HG03354 (cell line): ENCODE results near the gene NEGR1.
"Not testable (repeated sequence)": the region's sequence is repeated elsewhere in the genome, so short reads cannot be mapped to it uniquely, and the experiment has no call there.

Experiments used
- ATAC-seq: cut with Tn5 transposase; IDR thresholded peaks from one replicate; pipeline ENCODE4 v1.9.1; 2021; ENCODE audit warnings: mild to moderate bottlenecking; ENCODE audit not compliant: unreplicated experiment, poor library complexity, severe bottlenecking

The NEGR1 gene

DNA sequence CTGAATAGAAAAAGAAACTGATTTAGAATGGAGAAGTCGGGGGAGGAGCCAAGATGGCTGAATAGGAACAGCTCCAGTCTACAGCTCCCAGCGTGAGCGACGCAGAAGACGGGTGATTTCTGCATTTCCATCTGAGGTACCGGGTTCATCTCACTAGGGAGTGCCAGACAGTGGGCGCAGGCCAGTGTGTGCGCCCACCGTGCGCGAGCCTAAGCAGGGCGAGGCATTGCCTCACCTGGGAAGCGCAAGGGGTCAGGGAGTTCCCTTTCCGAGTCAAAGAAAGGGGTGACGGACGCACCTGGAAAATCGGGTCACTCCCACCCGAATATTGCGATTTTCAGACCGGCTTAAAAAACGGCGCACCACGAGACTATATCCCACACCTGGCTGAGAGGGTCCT is 394.2 kb downstream of the NEGR1 start:
- ATAC-seq = not testable (repeated sequence)

DNA sequence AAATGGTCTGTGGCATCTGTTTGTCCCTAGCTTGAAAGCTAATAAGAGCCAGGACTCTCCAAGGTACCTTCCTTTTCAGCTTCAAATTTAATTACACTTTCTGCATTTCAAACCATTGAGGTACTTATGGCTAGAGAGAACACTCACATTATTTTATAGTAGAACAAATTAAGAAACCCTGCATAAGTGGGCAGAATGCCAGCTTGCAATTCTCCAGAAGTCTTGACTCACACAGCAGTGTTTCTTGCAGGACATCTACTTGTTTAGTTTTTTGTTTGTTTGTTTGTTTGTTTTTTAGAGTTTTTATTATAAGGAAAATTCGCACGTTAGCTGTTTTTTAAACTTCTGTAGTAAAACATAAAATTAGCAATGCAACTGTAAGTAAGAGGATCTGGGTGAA is 397.2 kb downstream of the NEGR1 start:
- no peak for ATAC-seq

DNA sequence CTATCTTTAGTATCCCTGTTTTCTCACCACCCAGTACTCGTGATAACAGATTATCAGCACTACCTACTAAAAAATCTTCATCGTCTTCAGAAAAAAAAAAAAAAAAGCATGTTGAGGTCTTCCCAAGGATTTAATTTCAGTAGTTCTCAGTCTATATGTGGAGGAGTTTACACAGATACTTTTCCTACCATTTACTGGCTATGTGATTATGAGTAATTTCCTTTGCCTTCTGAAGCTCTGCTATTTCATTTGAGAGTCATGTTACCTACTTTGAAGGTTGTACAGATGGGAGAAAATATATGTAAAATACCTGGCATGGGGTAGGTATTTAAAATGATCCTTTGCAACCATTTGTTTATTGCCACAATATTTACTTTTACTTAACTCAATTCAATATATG is 399.7 kb downstream of the NEGR1 start:
- ATAC-seq = no peak

DNA sequence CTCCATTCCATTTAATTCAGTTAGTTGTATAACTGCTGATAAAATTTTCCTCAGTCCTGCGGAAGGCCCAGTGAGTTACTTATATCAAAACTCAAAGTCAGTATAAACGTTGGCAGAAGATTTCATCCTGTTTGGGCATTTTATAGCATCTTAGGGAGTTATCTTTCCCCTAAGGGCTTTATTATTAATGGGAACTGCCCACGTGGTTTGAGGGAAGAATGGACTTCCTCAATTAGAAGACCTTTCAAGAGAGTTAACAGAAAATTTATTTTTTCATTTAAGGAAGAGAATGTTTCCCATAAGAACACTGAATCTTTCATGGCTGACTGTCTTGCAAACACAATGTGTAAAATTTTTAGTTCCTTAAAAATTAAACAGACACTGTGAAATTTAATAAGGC is 400.1 kb downstream of the NEGR1 start:
- ATAC-seq = no peak

DNA sequence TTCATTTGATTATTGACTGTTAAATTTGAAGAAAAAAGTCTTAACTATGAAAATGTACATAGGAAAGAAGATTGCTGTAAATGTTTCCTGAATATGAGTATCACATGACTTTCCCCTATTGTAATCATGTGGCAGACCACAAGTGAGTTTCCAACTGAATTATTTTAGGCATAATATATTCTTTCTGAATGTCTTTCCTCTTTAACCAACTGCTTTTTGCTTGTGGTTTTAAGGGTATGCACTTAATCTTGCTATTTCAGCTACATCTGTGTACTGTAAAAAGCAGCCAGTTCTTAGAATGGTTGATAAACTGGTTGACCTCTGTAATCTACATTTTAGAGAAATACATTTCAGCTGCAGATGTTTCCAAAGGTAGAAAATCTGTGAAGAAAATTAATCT is 400.7 kb downstream of the NEGR1 start:
- no peak for ATAC-seq

DNA sequence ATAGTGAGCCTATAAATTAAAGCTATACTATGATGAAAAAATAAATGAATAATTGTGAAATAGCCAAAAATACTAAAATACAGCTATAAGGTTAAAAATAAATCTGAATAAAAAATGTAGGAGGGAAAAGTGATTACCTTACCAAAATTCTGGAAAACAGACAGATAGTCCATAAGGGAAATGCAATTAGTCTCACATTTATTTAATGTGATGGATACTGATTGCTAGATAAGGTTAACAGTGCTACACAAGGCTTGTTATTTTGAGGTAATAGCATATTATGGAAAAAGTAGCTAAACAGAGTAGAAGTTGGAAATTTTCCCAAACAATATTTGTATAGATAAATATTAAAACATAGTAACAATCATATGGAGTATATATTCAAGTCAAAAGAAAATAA is 413.0 kb downstream of the NEGR1 start:
- ATAC-seq = no peak

DNA sequence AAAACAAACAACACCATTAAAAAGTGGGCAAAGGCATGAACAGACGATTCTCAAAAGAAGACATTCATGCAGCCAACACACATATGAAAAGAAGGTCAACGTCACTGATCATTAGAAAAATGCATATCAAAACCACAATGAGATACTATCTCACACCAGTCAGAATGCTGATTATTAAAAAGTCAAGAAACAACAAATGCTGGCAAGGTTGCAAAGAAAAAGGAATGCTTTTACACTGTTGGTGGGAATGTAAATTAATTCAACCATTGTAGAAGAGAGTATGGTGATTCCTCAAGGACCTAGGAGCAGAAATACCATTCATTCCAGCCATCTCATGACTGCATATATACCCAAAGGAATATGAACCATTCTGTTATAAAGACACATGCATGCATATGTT is 419.6 kb downstream of the NEGR1 start:
- no peak for ATAC-seq

DNA sequence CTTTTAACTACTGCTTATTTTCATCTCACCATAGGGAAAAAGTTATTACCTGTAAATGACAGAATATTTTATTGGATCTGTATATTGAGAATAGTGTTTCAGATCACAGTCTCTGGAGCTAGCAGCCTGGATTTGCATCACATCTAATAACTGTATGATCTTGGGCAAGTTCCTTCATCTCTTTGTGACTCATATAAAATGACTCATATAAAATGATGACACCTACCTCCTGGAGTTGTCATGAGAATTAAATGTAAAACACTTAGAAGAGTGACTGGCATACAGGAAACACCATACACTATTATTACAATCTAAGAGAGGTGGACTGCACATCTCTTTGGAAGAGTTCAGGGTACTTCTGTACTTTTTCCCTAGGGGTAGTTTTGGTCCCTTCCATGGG is 421.3 kb downstream of the NEGR1 start:
- no peak for ATAC-seq

DNA sequence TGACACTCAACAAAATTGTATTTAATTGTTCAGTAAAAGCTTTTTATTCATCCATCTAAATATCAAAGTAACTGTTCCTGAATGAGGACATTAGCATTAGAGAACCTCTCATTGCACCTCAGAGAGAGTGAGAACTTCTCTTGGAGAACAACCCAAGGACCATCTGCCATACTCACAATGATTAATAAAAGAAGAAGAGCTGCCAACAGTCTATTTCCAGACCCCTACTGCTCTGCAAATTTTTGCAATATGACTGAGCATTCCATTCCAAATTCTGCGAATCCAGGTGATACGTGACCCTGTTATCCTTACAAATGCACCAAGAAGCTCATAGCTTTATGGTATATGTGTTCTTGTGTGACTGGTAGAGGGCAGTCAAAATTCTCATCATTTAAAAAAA is 422.5 kb downstream of the NEGR1 start:
- ATAC-seq = no peak

DNA sequence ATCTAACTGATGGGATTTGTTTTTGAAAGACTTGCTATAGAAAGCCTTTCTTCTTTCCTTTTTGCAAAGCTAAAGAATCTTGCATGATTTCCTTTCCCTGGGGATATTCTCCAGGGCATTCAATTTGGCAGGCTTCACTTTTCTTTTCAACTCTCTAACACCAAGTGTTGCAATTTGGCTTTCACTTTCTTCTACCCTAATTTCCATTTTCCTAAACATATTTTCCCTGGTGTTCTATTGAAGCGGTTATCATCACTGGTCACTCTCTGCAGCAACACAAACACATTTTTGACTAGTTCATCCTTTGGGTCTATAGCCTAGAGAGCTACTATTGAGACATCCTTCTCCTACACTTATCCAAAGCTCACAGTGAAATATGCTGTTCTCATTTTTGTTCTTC is 424.5 kb downstream of the NEGR1 start:
- ATAC-seq = no peak

DNA sequence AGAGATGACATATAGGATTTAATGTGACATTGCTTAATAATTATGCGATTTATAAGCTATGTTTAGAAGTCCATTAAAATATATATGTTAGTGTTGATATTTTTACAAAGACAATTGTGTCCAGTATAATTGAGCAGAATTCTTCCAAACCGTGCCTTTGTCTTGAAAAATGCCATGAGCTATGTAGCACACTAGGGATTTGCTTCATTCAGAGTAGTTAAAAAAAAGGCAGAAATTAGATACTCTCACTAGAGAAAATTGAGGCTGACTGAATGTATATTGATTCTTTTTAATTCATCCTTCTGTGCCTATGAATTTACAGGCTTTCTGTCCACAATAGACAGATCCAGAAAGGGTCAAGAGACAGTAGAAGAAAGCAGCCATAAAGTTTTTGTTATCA is 429.0 kb downstream of the NEGR1 start:
- no peak for ATAC-seq

DNA sequence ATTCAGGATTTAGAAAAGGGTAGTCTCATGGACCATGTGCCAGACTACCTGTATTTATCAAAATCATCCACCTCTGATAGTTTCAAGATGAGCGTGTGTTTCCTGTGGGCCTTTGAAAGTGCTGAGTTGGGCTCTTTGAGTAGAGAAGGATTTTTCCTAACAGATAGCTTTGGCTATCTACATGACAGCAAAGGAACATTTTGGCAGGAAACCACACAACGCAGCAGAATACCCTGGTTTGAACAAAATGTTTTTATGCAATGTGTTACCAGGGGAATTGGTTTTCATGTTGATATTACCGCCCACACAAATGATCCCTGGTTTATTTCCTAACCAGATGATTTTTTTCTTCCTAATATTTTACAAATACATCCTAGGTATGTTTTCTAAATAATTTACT is 431.4 kb downstream of the NEGR1 start:
- no peak for ATAC-seq

DNA sequence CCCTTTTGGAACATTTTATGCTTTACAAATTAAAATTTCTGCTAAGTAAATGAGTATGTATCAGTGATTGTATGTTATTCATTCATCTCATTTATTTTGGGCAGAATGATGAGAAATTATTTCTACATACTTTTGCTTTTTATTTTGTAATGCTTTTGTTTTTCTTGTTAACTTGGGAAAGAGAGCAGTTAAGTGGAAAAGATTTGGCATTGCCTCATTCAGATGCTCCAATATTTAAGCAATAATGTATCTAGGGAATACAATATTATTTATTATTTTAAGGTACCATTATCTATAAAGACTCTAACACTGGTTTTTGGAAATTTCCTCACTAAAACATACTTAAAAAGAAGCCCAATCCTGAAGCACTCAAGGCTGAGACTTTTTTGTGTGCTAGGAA is 431.8 kb downstream of the NEGR1 start:
- no peak for ATAC-seq

DNA sequence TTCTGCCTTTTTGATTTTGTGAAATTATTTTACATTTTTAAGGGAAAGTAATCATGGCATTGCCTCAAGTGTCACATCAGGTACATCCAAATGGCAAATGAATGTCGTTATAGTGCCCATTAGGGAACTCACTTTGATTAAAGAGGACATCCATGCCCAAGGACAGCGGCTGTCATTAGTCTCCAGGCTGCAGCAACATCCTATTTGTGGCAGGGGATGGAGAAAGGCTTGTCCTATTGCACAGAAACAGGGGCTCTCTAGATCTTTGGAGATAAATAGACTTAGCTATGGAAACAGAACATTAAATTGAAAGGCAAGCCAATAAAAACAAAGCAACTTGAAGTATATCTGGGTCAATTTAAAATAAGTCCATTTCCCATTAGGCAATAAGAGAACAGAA is 439.3 kb downstream of the NEGR1 start:
- ATAC-seq = no peak

DNA sequence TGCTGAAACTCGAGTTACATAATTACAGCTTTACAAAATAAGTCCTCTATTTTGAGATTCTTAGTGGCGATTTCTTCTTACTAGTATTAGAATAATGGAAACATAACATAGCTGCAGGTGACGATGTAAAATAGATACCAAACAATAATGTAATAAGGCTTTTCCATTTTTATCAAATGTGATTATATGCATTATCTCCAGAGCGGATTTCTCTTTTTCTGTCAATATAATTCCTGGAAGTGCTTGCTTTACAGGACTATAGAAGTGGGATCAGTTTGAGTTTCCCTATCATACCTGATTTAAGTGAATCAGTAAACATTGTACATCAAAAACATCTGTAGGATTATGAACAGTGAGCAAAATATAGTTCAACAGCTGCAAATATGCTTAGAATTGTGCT is 442.5 kb downstream of the NEGR1 start:
- no peak for ATAC-seq

DNA sequence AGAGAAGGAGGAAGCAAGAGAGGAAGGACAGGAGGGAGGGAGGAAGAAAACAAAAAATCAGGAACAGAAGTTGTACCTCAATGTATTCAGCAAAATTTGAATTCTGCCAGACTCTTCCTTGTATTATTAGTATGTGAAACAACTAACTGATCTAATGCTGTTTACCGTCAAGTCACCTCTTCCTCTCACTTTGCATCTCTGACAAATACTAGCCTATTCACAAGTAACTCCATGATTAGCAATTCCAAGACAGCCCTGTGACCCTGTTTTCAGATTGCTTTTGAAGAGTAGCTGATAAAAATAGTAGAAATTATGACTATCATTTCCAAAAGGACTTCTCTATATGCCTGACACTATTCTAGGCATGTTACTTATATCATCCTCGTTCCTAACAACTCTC is 445.4 kb downstream of the NEGR1 start:
- ATAC-seq = no peak

DNA sequence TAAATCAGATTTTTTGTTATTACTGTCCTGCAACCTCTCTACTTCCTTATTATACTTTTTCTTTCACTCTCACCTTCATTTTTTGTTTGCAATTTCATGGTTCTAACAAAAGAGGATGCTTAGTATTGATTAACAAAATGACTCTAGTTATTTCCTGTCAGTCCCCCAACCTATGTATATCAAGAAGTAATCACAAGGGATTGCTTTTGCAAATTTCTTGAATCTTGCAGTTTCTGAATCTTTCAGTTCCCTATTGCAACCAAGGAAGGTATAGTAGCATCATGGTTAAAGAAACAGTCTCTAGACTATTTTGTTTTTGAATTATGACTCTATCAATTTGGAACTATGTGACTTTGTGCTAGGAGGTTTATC is 446.9 kb downstream of the NEGR1 start:
- peak; percentile 93 for ATAC-seq

DNA sequence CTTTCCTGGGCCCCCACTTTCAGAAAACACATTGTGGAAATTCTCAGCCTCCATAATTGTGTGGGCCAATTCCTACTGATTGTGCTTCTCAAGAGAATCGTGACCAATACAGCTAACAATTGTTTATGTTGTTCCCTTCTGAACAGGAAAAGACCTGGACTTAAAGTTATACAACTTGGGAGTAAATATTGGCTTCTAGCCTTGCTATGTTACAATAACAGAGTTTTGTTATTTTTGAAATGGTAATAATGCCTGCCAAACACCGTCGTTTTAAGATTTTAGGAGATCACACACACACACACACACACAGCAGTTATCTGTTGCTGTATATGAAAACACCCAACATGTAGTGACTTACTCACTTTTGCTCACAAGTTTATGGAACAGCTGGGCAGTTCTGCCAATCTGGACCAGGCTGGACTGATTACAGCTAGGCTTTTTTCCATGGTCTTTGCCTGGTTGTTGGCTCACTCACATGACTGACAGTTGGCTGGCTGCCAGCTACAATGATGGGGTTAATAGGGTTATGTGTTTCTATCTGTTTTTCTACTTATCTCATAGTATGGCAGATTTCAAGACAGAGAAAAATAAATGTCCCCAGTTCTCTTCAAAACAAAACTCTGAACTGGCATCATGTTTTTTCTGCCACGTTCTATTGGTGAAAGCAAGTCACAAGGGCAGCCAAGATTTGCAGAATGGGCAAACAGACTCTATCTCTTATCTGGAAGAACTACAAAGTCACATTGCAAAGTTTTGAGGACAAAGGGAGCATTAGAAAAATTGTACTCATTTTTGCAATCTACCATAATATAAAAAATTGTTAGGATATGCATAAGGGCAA is 447.5 kb downstream of the NEGR1 start:
- ATAC-seq = peak; percentile 34

DNA sequence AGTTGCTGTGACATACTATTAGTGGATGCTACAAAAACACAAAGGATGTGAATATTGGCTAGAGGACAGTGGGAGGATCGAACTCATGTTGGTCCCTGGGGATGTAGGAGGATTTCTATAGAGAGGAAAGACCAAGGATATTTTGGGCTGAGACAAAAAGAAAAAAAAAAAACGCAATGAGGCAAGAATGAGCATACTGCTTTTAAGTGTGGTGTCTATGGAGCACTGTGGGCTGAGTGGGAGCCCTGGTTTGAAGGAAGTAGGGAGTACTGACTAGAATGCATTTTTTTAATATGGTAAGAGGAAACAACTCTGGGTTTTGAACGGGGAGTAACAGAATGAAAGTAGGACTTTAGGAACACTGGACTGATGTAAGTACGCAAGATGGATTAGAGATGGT is 450.7 kb downstream of the NEGR1 start:
- ATAC-seq = no peak

DNA sequence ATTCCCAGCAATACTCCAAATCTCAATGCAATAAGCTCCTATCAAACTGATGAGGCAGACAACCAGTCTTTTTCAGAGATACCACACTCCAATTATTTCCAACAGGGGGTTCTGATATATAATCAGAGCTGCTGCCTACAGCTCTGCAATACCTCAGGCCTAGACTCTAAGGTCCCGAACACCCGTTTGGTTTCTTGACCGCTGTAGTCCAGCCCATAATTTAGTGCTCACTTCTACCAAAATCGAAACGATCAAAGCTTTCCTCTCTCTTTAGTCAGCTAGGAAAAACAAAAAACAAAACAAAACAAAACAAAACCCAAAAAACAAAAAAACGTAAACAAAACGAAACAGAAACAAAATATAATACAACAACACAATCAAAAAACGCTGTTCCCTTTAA is 453.0 kb downstream of the NEGR1 start:
- ATAC-seq = no peak

DNA sequence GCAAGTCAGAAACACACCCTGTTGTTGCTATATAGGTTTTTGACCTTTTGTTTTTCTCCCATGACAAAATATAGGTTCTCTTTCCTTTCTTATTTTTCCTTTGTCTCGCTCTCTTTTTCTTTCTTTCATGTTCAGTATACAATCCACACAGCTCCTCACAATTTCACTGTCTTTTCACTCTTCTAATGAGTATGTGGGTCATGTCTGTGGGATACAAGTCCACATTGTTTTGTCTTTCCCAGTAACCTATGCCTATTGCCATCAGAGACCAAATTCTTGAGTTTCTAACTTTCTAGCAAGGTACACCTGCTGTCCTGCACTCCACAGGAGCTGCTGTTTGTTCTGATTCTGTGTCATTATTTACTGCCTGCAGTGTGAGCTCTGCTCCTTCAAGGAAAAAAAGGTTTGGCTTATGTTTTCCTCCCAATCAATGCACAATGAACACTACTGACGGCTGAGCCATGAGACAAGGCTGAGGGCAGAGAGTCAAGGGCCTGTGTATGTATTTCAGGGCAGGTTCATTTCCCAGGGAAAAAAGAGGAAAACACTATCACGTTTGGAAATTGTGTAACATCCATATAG is 453.8 kb downstream of the NEGR1 start:
- ATAC-seq = no peak
